HEK293 (cell line): ENCODE data around the gene OTOR.

Source experiments
- IKZF3 ChIP-seq: fragments of 450-650 bp; IDR thresholded peaks from 2 replicates; pipeline ENCODE4 v1.5.0; 2018; ENCODE audit warnings: missing biosample characterization, mild to moderate bottlenecking, missing genetic modification characterization, moderate library complexity
- MYNN ChIP-seq: fragments of 450-650 bp; formaldehyde crosslinking; IDR thresholded peaks from 2 replicates; pipeline ENCODE4 v1.5.1; 2016; ENCODE audit warnings: missing biosample characterization, missing genetic modification characterization, borderline replicate concordance
- RBAK ChIP-seq: fragments of 450-650 bp; formaldehyde crosslinking; IDR thresholded peaks from 2 replicates; pipeline ENCODE4 v1.5.1; 2016; ENCODE audit warnings: missing biosample characterization, missing genetic modification characterization
- SALL2 ChIP-seq: fragments of 450-650 bp; formaldehyde crosslinking; IDR thresholded peaks from 2 replicates; pipeline ENCODE4 v1.5.0; 2017; ENCODE audit warnings: missing biosample characterization, mild to moderate bottlenecking, missing genetic modification characterization, borderline replicate concordance
- SP2 ChIP-seq: fragments of 450-650 bp; formaldehyde crosslinking; IDR thresholded peaks from 2 replicates; pipeline ENCODE4 v1.5.1; 2016; ENCODE audit warnings: missing biosample characterization, missing genetic modification characterization
- SP3 ChIP-seq: fragments of 450-650 bp; formaldehyde crosslinking; IDR thresholded peaks from 2 replicates; pipeline ENCODE4 v1.5.1; 2016; ENCODE audit warnings: missing biosample characterization, missing genetic modification characterization
- TRIM28 ChIP-seq: IDR thresholded peaks from 2 replicates; pipeline ENCODE4 v1.6.1; 2011; ENCODE audit warnings: low read length, control low read depth, borderline replicate concordance
- YY1 ChIP-seq: fragments of 450-650 bp; formaldehyde crosslinking; IDR thresholded peaks from 2 replicates; pipeline ENCODE4 v1.5.1; 2018; ENCODE audit warnings: missing biosample characterization, missing genetic modification characterization
- ZBTB17 ChIP-seq: fragments of 450-650 bp; formaldehyde crosslinking; IDR thresholded peaks from 2 replicates; pipeline ENCODE4 v1.5.1; 2016; ENCODE audit warnings: missing biosample characterization, missing genetic modification characterization
- ZBTB8A ChIP-seq: fragments of 450-650 bp; formaldehyde crosslinking; IDR thresholded peaks from 2 replicates; pipeline ENCODE4 v1.5.1; 2016; ENCODE audit warnings: missing biosample characterization, missing genetic modification characterization
- ZFP41 ChIP-seq: fragments of 450-650 bp; formaldehyde crosslinking; IDR thresholded peaks from 2 replicates; pipeline ENCODE4 v1.5.1; 2016; ENCODE audit warnings: missing biosample characterization, missing genetic modification characterization, borderline replicate concordance
- ZNF146 ChIP-seq: fragments of 450-650 bp; formaldehyde crosslinking; IDR thresholded peaks from 2 replicates; pipeline ENCODE4 v1.5.1; 2016; ENCODE audit warnings: missing biosample characterization, missing genetic modification characterization
- ZNF211 ChIP-seq: fragments of 450-650 bp; formaldehyde crosslinking; IDR thresholded peaks from 2 replicates; pipeline ENCODE4 v1.5.1; 2016; ENCODE audit warnings: low read depth, missing biosample characterization, missing genetic modification characterization
- ZNF404 ChIP-seq: fragments of 450-650 bp; formaldehyde crosslinking; IDR thresholded peaks from 2 replicates; pipeline ENCODE4 v1.5.1; 2017; ENCODE audit warnings: missing biosample characterization, missing genetic modification characterization
- ZNF530 ChIP-seq: fragments of 450-650 bp; formaldehyde crosslinking; IDR thresholded peaks from 2 replicates; pipeline ENCODE4 v1.5.1; 2016; ENCODE audit warnings: low read depth, missing biosample characterization, missing genetic modification characterization
- ZNF571 ChIP-seq: fragments of 450-650 bp; formaldehyde crosslinking; IDR thresholded peaks from 2 replicates; pipeline ENCODE4 v1.5.0; 2017; ENCODE audit warnings: missing biosample characterization, missing genetic modification characterization
- ZNF600 ChIP-seq: fragments of 450-650 bp; formaldehyde crosslinking; IDR thresholded peaks from 2 replicates; pipeline ENCODE4 v1.5.1; 2016; ENCODE audit warnings: missing biosample characterization, missing genetic modification characterization
- ZNF701 ChIP-seq: fragments of 450-650 bp; formaldehyde crosslinking; IDR thresholded peaks from 2 replicates; pipeline ENCODE4 v1.5.1; 2016; ENCODE audit warnings: missing biosample characterization, missing genetic modification characterization
- ZNF76 ChIP-seq: fragments of 450-650 bp; formaldehyde crosslinking; IDR thresholded peaks from 2 replicates; pipeline ENCODE4; 2016; ENCODE audit warnings: low read depth, missing biosample characterization, missing genetic modification characterization, borderline replicate concordance
- ZNF776 ChIP-seq: fragments of 450-650 bp; formaldehyde crosslinking; IDR thresholded peaks from 2 replicates; pipeline ENCODE4 v1.5.0; 2017; ENCODE audit warnings: missing biosample characterization, missing genetic modification characterization, borderline replicate concordance
- ZNF777 ChIP-seq: fragments of 450-650 bp; formaldehyde crosslinking; IDR thresholded peaks from 2 replicates; pipeline ENCODE4 v1.5.1; 2017; ENCODE audit warnings: missing biosample characterization, missing genetic modification characterization, borderline replicate concordance
- TF ChIP-seq, protein P1 (sequence below): fragments of 450-650 bp; formaldehyde crosslinking; IDR thresholded peaks from 2 replicates; pipeline ENCODE4 v1.5.1; 2017; ENCODE audit warnings: missing biosample characterization, missing genetic modification characterization
- TF ChIP-seq, protein P2 (sequence below): fragments of 450-650 bp; formaldehyde crosslinking; IDR thresholded peaks from 2 replicates; pipeline ENCODE4 v1.5.1; 2016; ENCODE audit warnings: missing biosample characterization, missing genetic modification characterization
- TF ChIP-seq, protein P3 (sequence below): fragments of 450-650 bp; formaldehyde crosslinking; IDR thresholded peaks from 2 replicates; pipeline ENCODE4 v1.5.1; 2016; ENCODE audit warnings: missing biosample characterization, missing genetic modification characterization
- TF ChIP-seq, protein P4 (sequence below): fragments of 450-650 bp; formaldehyde crosslinking; IDR thresholded peaks from 2 replicates; pipeline ENCODE4 v1.5.1; 2016; ENCODE audit warnings: missing biosample characterization, missing genetic modification characterization
- TF ChIP-seq, protein P5 (sequence below): fragments of 450-650 bp; formaldehyde crosslinking; IDR thresholded peaks from 2 replicates; pipeline ENCODE4 v1.5.1; 2016; ENCODE audit warnings: missing biosample characterization, missing genetic modification characterization
- TF ChIP-seq, protein P6 (sequence below): fragments of 450-650 bp; formaldehyde crosslinking; IDR thresholded peaks from 2 replicates; pipeline ENCODE4 v1.5.1; 2016; ENCODE audit warnings: missing biosample characterization, missing genetic modification characterization, low read depth

The OTOR gene

DNA sequence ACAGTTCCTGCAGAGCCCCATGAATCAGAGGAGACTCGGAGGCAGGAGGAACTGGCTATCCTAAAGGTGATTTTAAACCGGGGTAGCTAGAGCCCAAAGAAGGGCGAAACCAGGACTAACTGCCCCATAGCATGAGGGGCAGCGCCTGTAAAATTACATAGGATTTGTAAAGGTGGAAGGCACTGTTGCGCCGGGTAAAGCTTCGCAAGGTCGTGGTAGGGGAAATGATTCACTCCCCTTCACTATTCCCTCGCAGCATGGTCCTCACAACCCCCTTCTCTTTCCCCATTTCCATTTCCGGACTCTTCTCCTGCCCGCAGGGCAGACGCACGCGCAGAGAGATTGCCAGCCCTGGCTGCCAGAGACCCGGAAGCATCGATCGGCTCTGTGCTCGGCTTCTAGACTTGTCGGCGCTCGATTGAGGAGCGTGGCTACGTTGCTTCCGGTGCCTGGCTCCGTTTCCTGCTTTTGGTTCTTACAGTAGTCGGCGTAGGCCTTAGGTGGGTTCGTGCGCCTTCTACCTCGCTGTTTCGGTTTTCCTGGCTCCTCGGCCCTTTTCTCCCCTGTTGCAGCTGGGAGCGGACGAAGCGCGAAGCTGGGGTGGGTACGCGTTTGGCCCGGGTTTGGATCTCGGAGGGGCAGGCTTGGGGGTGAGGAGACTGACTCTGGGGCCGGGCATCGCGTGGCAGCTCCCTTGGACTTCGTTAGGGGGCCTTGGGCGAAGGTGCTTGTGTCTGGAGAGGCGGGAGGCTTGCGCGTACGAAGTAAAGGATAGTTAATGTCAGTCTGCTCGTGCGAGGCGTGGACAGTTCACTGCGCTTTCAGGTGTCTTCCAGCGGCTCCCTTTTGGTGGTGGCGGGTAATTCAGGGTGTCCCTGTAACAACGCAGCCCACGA is 18.3 kb upstream of the OTOR start, which contains the start of gene SNRPB2 (continued):
- no peak for TF ChIP-seq RBAK (tag by site-specific recombination)
- no peak for TF ChIP-seq ZNF146
- TF ChIP-seq, protein P1, sequence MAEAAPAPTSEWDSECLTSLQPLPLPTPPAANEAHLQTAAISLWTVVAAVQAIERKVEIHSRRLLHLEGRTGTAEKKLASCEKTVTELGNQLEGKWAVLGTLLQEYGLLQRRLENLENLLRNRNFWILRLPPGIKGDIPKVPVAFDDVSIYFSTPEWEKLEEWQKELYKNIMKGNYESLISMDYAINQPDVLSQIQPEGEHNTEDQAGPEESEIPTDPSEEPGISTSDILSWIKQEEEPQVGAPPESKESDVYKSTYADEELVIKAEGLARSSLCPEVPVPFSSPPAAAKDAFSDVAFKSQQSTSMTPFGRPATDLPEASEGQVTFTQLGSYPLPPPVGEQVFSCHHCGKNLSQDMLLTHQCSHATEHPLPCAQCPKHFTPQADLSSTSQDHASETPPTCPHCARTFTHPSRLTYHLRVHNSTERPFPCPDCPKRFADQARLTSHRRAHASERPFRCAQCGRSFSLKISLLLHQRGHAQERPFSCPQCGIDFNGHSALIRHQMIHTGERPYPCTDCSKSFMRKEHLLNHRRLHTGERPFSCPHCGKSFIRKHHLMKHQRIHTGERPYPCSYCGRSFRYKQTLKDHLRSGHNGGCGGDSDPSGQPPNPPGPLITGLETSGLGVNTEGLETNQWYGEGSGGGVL, result no peak
- no peak; the same call in 1 of the 2 replicates for TF ChIP-seq ZBTB8A (tag by site-specific recombination)
- TF ChIP-seq, protein P2, sequence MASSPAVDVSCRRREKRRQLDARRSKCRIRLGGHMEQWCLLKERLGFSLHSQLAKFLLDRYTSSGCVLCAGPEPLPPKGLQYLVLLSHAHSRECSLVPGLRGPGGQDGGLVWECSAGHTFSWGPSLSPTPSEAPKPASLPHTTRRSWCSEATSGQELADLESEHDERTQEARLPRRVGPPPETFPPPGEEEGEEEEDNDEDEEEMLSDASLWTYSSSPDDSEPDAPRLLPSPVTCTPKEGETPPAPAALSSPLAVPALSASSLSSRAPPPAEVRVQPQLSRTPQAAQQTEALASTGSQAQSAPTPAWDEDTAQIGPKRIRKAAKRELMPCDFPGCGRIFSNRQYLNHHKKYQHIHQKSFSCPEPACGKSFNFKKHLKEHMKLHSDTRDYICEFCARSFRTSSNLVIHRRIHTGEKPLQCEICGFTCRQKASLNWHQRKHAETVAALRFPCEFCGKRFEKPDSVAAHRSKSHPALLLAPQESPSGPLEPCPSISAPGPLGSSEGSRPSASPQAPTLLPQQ (tag by site-specific recombination), result peak; percentile 58; the same call in 1 of the 2 replicates
- no peak for TF ChIP-seq ZNF777 (tag by site-specific recombination)
- peak; percentile 100 for TF ChIP-seq ZBTB17 (tag by site-specific recombination)
- TF ChIP-seq TRIM28, result peak; percentile 35; the same call in 1 of the 2 replicates
- 0 out of 2 replicates have a peak, but pooled peaks have one; percentile 9 for TF ChIP-seq YY1 (tag by site-specific recombination)
- no peak for TF ChIP-seq SALL2 (tag by site-specific recombination)
- TF ChIP-seq ZNF530 (tag by site-specific recombination), result no peak
- TF ChIP-seq, protein P3, sequence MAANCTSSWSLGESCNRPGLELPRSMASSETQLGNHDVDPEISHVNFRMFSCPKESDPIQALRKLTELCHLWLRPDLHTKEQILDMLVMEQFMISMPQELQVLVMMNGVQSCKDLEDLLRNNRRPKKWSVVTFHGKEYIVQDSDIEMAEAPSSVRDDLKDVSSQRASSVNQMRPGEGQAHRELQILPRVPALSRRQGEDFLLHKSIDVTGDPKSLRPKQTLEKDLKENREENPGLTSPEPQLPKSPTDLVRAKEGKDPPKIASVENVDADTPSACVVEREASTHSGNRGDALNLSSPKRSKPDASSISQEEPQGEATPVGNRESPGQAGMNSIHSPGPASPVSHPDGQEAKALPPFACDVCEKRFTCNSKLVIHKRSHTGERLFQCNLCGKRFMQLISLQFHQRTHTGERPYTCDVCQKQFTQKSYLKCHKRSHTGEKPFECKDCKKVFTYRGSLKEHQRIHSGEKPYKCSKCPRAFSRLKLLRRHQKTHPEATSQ (tag by site-specific recombination), result no peak
- TF ChIP-seq ZNF76 (tag by site-specific recombination), result peak; percentile 66; the same call in 1 of the 2 replicates
- TF ChIP-seq ZNF701 (tag by site-specific recombination), result no peak
- no peak for TF ChIP-seq ZNF211 (tag by site-specific recombination)
- TF ChIP-seq SP2 (tag by site-specific recombination), result peak; percentile 71
- peak; percentile 31; the same call in 1 of the 2 replicates for TF ChIP-seq SP3 (tag by site-specific recombination)
- TF ChIP-seq, protein P4, sequence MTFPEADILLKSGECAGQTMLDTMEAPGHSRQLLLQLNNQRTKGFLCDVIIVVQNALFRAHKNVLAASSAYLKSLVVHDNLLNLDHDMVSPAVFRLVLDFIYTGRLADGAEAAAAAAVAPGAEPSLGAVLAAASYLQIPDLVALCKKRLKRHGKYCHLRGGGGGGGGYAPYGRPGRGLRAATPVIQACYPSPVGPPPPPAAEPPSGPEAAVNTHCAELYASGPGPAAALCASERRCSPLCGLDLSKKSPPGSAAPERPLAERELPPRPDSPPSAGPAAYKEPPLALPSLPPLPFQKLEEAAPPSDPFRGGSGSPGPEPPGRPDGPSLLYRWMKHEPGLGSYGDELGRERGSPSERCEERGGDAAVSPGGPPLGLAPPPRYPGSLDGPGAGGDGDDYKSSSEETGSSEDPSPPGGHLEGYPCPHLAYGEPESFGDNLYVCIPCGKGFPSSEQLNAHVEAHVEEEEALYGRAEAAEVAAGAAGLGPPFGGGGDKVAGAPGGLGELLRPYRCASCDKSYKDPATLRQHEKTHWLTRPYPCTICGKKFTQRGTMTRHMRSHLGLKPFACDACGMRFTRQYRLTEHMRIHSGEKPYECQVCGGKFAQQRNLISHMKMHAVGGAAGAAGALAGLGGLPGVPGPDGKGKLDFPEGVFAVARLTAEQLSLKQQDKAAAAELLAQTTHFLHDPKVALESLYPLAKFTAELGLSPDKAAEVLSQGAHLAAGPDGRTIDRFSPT, result no peak
- no peak for TF ChIP-seq ZNF776 (tag by site-specific recombination)
- no peak for TF ChIP-seq ZFP41 (tag by site-specific recombination)
- TF ChIP-seq, protein P5, sequence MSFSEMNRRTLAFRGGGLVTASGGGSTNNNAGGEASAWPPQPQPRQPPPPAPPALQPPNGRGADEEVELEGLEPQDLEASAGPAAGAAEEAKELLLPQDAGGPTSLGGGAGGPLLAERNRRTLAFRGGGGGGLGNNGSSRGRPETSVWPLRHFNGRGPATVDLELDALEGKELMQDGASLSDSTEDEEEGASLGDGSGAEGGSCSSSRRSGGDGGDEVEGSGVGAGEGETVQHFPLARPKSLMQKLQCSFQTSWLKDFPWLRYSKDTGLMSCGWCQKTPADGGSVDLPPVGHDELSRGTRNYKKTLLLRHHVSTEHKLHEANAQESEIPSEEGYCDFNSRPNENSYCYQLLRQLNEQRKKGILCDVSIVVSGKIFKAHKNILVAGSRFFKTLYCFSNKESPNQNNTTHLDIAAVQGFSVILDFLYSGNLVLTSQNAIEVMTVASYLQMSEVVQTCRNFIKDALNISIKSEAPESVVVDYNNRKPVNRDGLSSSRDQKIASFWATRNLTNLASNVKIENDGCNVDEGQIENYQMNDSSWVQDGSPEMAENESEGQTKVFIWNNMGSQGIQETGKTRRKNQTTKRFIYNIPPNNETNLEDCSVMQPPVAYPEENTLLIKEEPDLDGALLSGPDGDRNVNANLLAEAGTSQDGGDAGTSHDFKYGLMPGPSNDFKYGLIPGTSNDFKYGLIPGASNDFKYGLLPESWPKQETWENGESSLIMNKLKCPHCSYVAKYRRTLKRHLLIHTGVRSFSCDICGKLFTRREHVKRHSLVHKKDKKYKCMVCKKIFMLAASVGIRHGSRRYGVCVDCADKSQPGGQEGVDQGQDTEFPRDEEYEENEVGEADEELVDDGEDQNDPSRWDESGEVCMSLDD (tag by site-specific recombination), result no peak
- TF ChIP-seq ZNF600 (tag by site-specific recombination), result peak; percentile 85
- no peak for TF ChIP-seq MYNN
- TF ChIP-seq IKZF3 (tag by site-specific recombination), result no peak
- no peak for TF ChIP-seq ZNF404 (tag by site-specific recombination)
- TF ChIP-seq ZNF571 (tag by site-specific recombination), result no peak
- TF ChIP-seq, protein P6, sequence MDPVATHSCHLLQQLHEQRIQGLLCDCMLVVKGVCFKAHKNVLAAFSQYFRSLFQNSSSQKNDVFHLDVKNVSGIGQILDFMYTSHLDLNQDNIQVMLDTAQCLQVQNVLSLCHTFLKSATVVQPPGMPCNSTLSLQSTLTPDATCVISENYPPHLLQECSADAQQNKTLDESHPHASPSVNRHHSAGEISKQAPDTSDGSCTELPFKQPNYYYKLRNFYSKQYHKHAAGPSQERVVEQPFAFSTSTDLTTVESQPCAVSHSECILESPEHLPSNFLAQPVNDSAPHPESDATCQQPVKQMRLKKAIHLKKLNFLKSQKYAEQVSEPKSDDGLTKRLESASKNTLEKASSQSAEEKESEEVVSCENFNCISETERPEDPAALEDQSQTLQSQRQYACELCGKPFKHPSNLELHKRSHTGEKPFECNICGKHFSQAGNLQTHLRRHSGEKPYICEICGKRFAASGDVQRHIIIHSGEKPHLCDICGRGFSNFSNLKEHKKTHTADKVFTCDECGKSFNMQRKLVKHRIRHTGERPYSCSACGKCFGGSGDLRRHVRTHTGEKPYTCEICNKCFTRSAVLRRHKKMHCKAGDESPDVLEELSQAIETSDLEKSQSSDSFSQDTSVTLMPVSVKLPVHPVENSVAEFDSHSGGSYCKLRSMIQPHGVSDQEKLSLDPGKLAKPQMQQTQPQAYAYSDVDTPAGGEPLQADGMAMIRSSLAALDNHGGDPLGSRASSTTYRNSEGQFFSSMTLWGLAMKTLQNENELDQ (tag by site-specific recombination), result no peak
